Putamen (tissue), 1 donor: ENCODE data around the gene ANKRD63.

Experiments
- DNase-seq: peaks from one replicate; pipeline ENCODE4 v3.0.0-alpha.2; 2016; ENCODE audit warnings: low spot score

ANKRD63 gene

DNA sequence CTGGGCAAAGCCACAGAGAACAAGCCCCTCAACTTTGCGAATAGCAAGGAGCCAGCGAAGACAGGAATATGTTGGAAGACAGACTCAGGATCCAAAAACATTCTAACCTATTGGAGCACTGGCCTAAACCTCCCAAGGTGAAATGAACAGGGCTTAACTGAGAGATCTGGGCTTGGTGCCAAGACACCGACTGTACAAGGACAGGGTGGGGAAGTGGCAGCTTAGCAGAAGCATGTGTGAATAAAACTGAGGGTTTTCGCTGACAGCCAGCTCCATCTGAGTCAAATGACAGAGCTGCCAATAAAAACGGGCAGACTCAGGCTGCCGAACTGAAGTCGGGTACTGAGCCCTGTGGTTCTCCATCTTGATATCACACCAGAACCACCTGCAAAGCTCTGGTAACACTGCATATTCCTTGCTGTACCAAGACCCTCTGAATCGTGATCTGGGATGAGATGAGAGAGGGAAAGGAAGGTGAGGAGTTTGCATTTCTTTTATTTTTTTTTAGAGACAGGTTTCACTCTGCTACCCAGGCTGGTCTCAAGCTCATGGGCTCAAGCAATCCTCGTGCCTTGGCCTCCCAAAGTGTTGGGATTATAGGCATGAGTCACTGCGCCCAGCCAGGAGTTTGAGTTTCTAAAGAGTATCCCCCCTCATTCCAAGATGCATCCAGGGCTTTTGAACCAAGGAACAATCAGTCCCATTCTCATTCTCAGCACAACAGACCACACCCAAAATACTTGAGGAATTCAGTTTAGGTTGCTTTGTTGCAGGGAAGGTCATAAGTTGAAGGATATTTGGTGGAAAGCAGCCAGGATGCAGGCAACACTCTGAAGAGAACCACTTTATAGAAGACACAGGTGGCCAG is 30.9 kb upstream of the ANKRD63 start:
- DNase-seq = no peak

DNA sequence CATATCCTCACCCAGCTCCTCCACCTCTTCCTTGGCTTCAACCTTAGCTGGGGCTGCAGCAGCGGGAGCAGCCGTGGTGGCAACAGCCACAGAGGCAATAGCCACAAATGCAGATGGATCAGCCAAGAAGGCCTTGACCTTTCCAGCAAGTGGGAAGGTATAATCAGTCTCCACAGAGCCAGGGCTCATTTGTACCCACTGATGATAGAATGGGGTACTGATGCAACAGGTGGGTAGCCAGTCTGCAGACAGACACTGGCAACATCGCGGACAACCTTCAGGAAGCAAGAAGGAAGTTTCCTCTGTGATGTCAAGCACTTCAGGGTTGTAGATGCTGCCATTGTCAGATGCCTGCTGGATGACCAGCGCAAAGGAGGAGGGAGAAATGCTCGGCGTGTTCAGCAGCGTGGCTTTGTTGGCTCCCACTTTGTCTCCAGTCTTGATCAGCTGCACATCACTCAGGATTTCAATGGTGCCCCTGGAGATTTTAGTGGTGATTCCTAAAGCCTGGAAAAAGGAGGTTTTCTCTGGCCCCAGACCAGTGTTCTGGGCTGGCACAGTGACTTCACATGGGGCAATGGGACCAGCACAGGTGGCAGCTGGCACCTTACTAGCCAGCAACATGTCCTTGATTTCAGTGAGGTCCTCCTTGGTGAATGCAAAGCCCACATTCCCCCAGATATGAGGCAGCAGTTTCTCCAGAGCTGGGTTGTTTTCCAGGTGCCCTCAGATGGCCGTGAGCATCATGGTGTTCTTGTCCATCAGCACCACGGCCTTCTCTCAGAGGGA is 29.7 kb upstream of the ANKRD63 start:
- no peak for DNase-seq

DNA sequence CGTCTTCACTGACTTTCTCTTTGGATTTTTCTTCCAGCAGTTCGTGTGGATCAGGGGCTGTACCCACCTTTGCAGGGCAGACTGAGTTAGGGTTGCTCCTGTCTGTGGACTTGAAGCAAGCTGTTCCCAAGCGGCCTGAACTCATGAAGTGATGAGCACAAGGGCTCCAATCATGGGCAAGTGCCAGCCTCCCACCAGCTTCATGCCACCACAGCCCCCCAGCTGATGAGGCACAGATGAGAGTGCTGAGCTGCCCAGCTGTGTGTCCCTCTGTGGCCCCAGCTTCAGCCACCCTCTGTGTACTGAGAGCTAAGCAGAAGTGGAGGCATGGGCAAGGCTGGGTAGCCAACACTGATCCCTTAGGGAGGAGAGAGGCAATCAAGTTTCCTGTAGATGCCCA is 28.1 kb upstream of the ANKRD63 start:
- DNase-seq = no peak

DNA sequence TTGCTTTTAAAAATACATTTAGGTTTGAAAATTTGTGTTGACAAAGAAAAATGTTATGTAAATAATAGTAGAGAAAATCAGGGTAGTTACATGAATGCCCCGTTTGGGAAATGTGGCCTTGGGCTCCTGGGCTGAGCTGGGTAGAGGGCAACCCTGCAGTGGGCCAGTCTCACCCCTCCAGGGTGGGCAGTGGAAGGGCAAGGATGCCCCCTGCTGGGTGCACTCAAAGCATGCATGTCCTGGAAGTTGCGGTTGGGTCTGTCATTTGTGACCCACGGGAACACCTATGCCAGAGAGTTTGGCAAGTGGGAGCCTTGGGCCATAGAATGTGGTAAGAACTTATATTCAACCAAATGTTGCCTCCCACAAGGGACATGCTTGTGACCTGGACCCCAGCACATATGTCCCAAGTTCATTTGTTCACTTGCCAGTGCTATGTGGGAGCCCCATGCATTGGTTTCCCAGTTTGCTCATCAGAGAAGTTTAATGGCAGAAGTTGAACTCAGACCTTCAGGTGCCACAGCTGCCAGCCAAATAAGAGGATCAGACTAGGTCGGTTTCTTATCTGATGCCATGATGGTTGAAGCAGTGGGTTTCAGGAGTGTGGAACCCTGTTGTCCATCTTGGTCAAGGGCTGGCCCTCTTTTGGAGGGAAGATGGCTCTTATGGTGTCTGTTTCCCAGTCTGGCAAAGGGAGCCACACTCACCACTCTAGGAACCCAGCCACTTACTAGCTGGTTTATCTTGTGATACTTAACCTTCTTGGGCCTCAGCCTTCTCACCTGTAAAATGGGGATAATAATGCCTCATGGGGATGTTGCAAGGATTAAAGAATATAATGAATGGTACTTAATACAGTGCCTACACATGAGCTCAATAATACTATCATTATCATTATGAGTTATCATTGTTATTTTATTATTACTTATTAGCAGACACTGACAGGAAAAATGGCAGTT is 27.4 kb upstream of the ANKRD63 start:
- no peak for DNase-seq

DNA sequence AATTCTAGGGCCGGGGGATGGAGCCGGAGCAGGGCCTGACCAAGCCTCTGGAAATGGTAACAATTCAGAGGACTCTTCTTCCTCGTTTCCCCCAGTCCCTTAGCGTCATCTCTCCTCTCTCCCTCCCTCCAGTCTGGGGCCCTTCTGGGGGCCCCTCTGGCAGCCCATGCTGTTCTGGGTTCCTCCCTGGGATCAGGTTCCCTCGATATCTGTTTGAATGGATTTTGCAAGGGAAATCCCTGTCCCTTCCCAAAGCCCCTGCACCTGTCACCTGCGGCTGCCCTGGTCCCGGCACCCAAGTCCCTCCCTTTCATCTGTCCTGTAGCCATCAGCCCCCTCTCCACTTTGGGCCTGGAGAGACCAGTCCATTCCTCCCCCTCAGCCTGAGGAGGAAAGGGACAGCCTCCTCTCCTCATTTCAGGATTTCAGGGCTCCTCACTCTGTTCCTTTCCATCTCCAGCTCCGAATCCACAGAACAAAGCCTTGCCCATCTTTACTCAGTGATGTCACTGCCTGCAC is 26.5 kb upstream of the ANKRD63 start:
- DNase-seq = no peak

DNA sequence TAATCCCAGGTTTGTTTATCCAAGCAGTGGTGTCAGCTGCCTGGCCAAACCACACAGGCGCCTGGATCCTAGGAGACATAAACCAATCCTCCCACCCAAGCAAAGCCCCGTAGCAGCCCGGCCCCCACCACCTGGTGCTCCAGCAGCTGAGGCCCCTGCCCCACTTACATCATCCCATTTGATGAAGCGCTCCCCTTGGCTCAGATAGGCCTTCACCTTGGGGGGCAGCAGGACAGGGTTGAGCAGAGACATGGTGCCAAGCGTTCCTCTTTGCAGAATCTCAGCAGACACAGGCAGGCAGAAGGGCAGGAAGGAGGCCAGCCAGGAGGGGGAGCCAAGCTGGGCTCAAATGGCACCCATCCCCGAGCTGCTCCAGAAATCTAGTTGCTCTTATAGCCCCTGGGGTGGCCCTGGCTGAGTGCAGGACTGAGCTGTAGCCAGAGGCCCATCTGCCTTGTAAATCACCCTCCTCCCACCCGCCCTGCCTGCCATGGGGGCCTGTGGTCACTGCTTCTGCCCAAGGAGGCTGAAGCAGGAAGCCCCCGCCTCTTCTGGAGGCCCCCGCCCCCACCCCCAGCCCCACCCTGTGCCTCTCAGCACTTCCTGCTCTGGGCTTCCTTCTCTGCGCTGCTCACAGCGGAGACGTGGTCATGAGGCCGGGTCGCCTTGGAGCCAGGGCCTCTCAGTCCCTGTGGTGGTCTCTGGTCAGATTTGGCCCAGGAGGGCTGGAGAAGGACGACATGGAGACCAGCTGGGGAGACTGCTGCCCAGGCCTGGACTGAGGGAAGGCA is 24.8 kb upstream of the ANKRD63 start, which contains the start of gene PLCB2:
Gene PLCB2 (minus strand): TSS at position 515 of the 791 bp plus-strand sequence. CDS start 263 bp downstream, at position 252.
- no peak for DNase-seq

DNA sequence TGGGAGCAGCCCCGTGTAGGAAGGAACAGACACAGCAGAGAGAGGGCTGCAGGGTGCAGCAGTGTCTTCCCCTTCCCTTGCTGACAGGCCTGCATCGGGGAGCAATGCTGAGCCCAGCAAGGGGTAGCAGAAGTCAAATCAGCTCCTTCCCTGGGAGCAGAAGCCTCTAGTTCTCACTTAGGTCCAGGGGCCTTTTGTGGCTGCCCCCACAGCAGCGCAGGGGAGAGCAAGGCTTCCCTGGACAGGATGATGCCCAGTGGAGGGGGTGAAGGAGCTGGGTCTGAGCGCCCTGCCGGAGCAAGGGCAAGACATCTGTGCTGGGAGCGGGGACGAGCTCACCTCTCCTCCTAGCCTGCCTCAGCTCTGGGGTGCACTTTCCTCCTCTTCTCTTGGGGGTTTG is 24.0 kb upstream of the ANKRD63 start:
- DNase-seq = no peak

DNA sequence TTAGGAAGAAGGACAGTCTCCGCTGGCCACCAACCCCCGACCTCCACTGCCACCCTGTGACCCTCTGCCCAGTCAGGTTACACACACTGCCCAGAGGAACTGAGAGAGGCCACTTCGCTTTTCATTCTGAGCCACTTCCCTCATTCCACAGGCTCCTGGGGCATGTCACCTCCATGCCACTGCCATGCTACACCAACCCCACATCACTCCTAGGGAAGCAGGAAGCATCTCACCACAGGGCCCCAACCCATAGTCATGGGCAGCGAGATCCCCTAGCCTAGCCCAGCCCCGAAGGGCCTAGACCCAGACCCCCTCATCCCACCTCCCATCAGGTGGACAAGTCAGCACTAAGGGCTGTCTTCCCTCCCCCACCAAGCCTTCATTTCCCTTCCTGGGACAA is 23.5 kb upstream of the ANKRD63 start:
- DNase-seq = no peak

DNA sequence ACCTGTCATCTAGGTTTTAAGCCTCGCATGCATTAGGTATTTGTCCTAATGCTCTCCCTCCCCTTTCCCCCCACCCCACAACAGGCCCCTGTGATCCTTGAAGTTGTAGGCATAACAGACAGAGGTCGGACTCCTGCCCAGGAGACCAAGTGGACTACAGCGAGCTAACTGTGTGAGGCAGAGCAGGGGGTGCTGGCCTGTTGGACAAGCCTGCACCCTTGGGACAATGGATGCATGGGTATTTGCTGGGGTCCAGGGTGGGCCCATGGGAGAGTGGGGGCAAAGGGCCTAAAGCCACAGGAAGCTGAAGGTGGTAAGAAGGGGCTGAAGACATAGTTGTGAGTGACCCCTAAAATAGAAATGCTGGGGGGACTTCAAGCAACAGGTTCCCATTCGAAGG is 22.4 kb upstream of the ANKRD63 start:
- DNase-seq = no peak

DNA sequence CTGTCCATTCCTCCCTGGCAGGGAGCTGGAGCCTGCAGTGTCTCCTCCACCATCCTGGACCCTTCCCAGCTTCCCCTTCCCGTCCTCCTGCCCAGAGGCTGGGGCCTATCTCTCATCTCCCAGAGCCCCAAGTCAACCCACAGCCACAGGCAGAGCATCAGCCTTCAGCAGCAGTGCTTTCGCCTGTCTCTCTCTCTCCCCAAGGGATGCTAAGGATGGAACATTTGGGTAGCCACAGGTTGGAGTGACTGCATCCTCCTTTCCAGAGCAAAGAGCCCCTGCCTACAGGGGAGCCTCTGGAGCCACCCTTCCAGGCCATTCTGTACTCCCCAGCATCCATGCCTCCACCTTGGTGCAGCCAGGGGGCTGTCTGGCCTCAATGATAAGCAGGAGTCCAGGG is 20.7 kb upstream of the ANKRD63 start:
- no peak for DNase-seq

DNA sequence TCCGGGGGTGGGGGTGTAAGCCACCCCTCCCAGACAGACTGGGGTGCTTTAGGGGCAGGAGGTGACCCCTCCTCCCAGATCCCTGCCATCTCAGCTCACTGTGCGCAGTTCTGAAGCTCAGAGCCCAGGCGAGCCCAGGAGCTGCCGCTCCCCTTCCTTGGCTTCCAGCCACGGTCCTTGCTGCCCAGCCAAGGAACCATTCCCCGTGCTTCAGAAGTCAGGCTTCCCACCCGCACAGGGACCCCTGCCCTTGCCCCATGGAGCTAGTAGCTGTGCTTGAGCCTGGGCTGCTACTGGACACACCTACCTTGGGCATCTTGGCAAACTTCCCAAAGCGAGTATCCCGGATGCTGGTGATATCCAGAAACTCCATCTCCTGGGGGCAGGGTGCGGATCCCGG is 20.1 kb upstream of the ANKRD63 start:
- no peak for DNase-seq

DNA sequence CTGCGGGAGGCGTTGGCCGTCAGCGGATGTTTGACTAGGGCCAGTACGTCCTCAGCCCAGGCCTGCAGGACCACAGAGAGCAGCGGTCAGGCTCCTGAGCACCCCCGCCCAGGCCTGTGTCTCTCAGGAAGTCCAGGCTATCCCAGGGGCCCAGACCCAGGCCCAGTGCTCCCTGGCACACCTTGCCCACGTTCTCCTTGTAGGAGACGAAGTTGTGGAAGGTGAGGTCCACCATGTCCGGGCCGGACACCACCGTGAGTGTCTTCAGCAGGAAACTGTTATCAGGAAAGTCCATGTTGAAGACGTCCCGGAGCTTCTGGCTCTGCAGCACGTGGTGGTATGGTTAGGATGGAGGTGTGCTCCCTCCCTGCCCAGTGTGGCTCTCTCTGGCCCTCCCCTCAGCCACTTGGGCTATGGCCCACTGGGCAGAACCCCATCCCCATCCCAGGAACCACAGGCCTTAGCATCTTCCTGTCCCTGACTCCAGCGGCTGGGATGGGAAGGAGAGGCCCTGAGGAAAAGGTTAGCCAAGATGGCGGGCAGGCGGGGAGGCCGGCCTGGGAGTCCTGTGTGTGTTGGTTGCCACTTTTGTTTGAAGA is 19.5 kb upstream of the ANKRD63 start:
- no peak for DNase-seq

DNA sequence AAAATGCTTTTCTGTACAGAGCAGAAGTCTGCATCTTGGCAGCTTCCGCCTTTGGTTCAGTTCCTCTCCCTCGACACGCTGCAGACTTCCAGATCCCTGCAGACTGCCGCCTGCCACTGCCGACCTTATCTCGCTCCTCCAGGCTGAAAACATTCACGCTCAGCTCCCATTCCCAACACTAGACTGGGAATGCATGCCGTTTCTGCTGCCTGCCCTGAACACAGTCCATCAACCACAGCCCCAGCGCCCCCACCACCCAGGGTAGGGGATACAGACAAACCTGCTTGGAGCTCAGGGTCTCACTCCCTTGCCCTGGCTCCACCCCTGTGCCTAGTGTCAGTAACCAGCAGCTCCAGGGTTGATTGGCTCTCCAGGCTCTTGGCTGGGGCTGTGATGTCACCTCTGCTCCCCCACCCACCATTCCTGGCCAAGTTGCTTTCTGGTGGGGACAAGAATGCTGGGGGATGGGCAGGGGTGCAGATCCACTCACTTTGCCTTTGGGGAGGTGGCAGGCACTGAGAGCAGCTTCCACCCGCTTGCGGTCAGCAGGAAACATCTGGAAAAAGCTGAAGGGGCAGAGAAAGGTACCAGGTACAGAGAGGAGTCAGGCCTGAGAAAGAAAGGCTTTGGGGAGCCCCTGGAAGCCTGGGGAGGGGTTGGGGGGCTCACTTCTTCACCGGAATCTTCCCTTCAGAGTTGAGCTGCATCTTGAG is 18.8 kb upstream of the ANKRD63 start:
- no peak for DNase-seq

DNA sequence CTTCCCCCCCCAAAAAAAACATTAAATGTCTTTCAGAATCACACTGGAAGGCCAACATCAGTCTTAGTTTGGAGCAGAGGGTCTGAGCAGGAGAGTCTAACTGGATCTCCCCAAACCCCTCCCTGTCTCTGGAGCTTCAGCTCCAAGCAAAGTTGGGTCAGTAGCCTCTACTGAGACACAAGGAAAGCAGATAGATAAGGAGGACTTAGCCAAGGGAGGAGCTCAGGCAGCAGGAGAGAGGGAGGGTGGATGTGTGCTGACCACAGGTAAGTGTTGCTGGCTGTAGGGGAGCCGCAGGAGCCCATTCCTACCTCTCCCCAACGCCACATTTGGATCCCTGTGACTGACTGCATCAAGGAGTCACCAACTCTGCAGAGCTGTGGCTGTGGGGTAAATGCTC is 17.9 kb upstream of the ANKRD63 start:
- DNase-seq = no peak

DNA sequence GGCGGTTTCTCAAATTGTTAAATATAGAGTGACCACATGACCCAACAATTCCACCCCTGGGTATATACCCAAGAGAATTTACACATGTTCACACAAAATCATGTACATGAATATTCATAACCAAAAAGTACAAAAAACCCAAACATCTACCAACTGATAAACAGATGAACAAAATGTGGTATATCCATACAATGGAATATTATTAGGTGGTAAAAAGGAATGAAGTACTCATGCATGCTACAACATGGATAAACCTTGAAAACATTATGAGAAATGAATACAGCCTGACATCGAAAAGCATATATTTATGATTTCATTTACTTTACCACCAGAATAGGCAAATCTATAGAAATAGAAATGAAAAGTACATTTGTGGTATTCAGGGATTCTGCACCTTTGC is 17.5 kb upstream of the ANKRD63 start:
- no peak for DNase-seq

DNA sequence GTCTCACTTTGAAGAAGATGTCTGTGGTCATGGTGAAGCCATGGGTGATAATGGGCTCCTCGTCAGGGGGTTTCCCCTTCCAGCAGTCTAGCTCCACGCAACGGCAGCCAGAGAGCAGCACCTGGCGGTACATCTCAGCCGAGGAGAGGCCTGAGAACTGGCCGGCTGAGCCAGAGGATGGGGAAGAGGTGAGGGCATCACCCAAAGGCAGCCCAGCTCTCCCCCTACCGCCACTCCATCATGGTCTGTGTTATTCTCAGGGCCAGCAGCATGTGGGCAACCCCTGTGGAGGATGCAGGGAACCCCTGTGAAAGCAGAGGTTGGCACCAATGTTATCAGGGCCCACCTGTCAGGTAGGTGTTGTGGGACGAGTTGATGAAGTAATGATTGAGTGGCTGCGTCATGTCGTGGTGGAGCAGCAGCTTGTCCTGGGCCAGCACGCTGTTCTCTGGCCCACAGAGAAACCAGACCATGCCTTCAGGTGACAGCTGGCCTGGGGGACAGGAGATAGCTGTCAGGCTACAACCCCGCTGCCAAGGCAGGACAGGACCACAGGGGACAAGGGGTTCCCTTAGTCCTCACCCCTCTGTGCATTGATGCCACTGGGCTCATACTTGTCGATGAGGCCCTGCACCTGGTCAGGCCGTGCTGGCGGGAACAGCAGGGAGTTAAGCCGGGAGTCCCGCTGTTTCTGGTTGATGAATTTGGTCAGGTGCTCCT is 15.5 kb upstream of the ANKRD63 start:
- no peak for DNase-seq

DNA sequence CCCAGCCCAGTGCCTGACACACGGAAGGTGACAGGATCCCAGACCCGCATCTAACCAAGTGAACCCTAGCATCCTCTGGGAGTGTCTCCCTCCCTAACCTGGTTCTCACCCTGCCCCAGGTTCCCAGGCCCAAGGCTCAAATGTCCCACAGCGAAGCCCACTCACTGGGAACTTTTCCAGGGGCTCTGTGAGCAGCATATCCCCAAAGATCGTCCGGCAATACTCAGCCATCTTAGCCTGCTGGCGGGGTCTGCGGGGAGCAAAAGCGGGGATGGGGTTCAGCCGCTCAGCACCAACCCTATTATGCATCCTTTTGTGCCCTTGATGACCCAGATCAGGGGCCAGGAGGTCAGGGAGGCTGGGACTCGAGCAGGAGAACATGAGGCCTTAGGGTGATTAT is 14.5 kb upstream of the ANKRD63 start:
- no peak for DNase-seq

DNA sequence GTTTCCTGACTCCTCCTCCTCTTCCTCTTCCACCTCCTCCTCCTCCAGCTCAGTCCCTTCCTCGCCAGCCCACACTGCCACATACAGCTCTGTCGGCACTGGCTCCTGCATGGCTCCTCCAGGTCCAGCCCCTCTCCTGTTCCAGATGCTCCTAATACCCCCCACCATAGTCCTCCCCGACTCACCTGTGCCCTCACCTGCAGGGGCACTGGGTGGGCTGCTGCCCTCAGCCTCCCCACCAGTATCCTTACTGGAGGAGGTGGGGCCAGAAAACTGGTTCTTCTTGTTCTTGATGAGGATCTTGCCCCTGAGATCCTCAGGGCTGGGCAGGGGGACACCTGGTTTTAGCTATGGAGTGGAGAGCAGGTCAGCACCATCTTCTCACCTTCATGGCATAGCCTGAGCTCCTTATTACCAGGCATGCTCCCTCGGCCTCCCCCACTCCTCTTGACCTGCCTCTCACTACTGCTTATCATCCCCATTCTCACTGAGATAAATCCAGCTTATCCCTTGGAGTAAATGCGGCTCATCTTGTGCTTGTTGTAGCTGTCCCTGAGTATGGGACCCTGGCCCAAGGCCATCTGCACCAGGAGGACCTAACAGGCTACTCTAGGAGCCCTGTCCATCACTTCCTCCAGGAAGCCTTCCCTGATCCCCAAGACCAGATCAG is 13.8 kb upstream of the ANKRD63 start:
- DNase-seq = no peak
